ENCODE results near the gene FARP2. TPM values are rescaled to one million over a fixed set of nuclear protein-coding genes. Genes with fewer than 3 reads are reported as not detected.

Gene FARP2
- total and polyA plus RNA-seq, 4 donors, result 5.8 to 30.9 (median 14.3) TPM

DNA sequence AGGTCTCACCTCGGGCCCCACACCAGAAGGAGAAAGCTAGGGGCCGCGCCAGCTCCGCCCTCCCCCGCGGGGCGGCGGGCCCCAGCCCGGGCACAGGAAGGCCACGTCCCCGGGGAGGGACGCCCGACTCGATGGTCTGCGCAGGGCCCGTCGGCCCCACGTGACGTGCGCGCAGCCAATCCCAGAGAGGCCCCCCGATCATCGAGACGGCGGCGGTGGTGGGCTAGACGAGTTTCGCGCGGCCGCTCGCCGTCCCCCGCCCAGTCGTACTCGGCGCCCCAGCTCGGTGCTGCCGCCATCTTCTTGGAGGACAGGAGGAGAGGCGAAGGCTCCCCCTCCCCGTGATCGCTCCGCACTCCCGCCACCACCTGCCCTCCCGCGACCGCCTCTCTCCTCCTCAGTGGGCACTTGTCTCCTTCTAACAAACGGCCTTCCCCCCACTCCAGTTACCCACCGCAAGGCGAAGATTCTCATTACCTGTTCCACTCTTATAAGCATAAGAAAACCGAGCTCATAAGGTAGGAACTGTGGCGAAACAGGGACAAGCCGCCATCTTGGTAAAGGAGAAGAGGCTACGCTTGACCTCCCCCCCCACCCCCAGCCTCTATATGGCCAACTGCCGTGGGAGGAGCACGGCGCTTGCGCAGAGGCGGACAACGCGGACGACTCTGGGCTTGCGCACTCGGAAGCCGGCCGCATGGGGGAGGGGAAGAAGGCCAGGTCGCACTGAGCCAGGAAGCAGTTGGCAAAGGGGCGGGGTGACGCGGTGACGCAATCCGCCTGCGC lies 40.8 kb upstream of the FARP2 start, which contains the start of gene HDLBP:
HDLBP (minus strand) TSS at position 580 of the 786 bp plus-strand sequence. CDS start 48,803 bp downstream, outside the sequence.
- TF ChIP-seq, protein P1, sequence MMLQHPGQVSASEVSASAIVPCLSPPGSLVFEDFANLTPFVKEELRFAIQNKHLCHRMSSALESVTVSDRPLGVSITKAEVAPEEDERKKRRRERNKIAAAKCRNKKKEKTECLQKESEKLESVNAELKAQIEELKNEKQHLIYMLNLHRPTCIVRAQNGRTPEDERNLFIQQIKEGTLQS (IDR thresholded peaks at IDR 0.05), result no peak
- TF ChIP-seq HNF4A (conservative IDR thresholded peaks at IDR 0.05) (peak in 1 of 2 donors; percentile 18), JUND (IDR thresholded peaks at IDR 0.05) (peak in 1 of 2 donors; percentile 36), FOXA1 (IDR thresholded peaks at IDR 0.05) (no peak), ZBTB33 (IDR thresholded peaks at IDR 0.05) (peak; percentile 76), NR2F2 (IDR thresholded peaks at IDR 0.05) (peak; percentile 64), RXRA (IDR thresholded peaks at IDR 0.05) (peak; percentile 40 to 49), YY1 (IDR thresholded peaks at IDR 0.05) (peak; percentile 100), GABPA (IDR thresholded peaks at IDR 0.05 in 1 of 2, conservative IDR thresholded peaks at IDR 0.05 in 1 of 2) (peak in 1 of 2 donors; percentile 77), TAF1 (conservative IDR thresholded peaks at IDR 0.05) (peak; percentile 79), RAD21 (IDR thresholded peaks at IDR 0.05) (peak; percentile 5 to 29), FOXA2 (IDR thresholded peaks at IDR 0.05) (no peak), HNF4G (IDR thresholded peaks at IDR 0.05) (no peak), EGR1 (IDR thresholded peaks at IDR 0.05; ENCODE audit: low read depth in 2 of 2) (peak; percentile 29 to 76)
- TF ChIP-seq, protein P2, sequence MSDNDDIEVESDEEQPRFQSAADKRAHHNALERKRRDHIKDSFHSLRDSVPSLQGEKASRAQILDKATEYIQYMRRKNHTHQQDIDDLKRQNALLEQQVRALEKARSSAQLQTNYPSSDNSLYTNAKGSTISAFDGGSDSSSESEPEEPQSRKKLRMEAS (IDR thresholded peaks at IDR 0.05), result peak; percentile 76
- TF ChIP-seq, protein P3, sequence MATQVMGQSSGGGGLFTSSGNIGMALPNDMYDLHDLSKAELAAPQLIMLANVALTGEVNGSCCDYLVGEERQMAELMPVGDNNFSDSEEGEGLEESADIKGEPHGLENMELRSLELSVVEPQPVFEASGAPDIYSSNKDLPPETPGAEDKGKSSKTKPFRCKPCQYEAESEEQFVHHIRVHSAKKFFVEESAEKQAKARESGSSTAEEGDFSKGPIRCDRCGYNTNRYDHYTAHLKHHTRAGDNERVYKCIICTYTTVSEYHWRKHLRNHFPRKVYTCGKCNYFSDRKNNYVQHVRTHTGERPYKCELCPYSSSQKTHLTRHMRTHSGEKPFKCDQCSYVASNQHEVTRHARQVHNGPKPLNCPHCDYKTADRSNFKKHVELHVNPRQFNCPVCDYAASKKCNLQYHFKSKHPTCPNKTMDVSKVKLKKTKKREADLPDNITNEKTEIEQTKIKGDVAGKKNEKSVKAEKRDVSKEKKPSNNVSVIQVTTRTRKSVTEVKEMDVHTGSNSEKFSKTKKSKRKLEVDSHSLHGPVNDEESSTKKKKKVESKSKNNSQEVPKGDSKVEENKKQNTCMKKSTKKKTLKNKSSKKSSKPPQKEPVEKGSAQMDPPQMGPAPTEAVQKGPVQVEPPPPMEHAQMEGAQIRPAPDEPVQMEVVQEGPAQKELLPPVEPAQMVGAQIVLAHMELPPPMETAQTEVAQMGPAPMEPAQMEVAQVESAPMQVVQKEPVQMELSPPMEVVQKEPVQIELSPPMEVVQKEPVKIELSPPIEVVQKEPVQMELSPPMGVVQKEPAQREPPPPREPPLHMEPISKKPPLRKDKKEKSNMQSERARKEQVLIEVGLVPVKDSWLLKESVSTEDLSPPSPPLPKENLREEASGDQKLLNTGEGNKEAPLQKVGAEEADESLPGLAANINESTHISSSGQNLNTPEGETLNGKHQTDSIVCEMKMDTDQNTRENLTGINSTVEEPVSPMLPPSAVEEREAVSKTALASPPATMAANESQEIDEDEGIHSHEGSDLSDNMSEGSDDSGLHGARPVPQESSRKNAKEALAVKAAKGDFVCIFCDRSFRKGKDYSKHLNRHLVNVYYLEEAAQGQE (IDR thresholded peaks at IDR 0.05), result peak; percentile 88
- H3K27ac ChIP-seq (ENCODE audit: low read depth in 1 of 2, low read length in 2 of 2), result peak within 1 kb of the TSS; percentile 98
- H3K4me1 ChIP-seq (ENCODE audit: control insufficient read depth in 4 of 4, insufficient read depth in 4 of 4, low read length in 3 of 4), result peaks cover 13 to 61% (median 51%) of the 10 kb centered on the region in 4 donors
- DNase-seq (ENCODE audit: low spot score), result peak; percentile 100
- H3K4me3 ChIP-seq (ENCODE audit: low read depth in 1 of 3, low read length in 3 of 3), result peak within 1 kb of the TSS; percentile 91 to 95 (median 95)
- H3K9me3 ChIP-seq (ENCODE audit: control insufficient read depth in 4 of 4, low read length in 3 of 4), result no peaks in the 10 kb centered on the region
- WGBS, result under 1% methylated on average over 73 of the region's 73 CpGs
- H3K9ac ChIP-seq (ENCODE audit: low read depth in 1 of 2, low read length in 2 of 2), result peak within 1 kb of the TSS; percentile 90 to 97
- no peaks in the 10 kb centered on the region for H3K36me3 ChIP-seq (ENCODE audit: control insufficient read depth in 4 of 4, insufficient read depth in 3 of 4, low read depth in 1 of 4, low read length in 3 of 4)
- H3K27me3 ChIP-seq (ENCODE audit: control insufficient read depth in 4 of 4, insufficient read depth in 4 of 4, low read length in 3 of 4), result no peaks in the 10 kb centered on the region

All from liver (tissue), 9 donors.